Activated naive CD4-positive, alpha-beta T cell treated with anti-CD3 and anti-CD28 coated beads, Interleukin-2, amount 10 ng/mL, durations not matched to agents 7 days and 5 days (primary cell): ENCODE results near the gene ZNF341.
"Not testable (repeated sequence)": the region's sequence is repeated elsewhere in the genome, so short reads cannot be mapped to it uniquely, and the experiment has no call there.

Experiments
- CTCF ChIA-PET: fragments of 350-600 bp; sonication (Branson Sonifier 250); formaldehyde crosslinking; loops from one replicate; lab custom pipeline; 2021; ENCODE audit warnings: antibody characterized with exemption; lab: Charles Lee
- DNase-seq: peaks from one replicate; pipeline ENCODE4 v3.0.0-alpha.2; 2020
- H3K27ac Mint-ChIP-seq: one replicate; pipeline ENCODE4 v1.8.0; 2021; ENCODE audit warnings: mild to moderate bottlenecking, moderate library complexity, mixed read lengths
- H3K27me3 Mint-ChIP-seq: one replicate; pipeline ENCODE4 v1.8.0; 2021; ENCODE audit warnings: mild to moderate bottlenecking, mixed read lengths
- H3K36me3 Mint-ChIP-seq: one replicate; pipeline ENCODE4 v1.8.0; 2021; ENCODE audit warnings: mixed read lengths
- H3K4me1 Mint-ChIP-seq: one replicate; pipeline ENCODE4 v1.8.0; 2021; ENCODE audit warnings: mixed read lengths
- H3K4me3 Mint-ChIP-seq: one replicate; pipeline ENCODE4 v1.8.0; 2021; ENCODE audit warnings: mild to moderate bottlenecking, moderate library complexity, mixed read lengths
- H3K9me3 Mint-ChIP-seq: one replicate; pipeline ENCODE4 v1.8.0; 2021; ENCODE audit warnings: mixed read lengths

ZNF341 gene

GRCh38 chr20:33781945-33782344 lies 50.1 kb downstream of the ZNF341 start:
- CTCF ChIA-PET: no interaction called here
- Mint-ChIP-seq H3K9me3 (no peaks in the 10 kb centered on the region), H3K4me3 (no peak overlapping the region), H3K27me3 (no peaks in the 10 kb centered on the region), H3K27ac (no peak overlapping the region), H3K36me3 (peaks cover 9% of the 10 kb centered on the region), H3K4me1 (peaks cover 42% of the 10 kb centered on the region)
- DNase-seq: no peak

GRCh38 chr20:33783256-33783655 lies 51.5 kb downstream of the ZNF341 start:
- no peak overlapping the region for H3K27ac Mint-ChIP-seq
- CTCF ChIA-PET: interaction anchor here (1.4 kb wide), 1 partner anchor 9 kb away, joined by 7 read pairs; no protein-coding TSS in a partner anchor
- H3K9me3 Mint-ChIP-seq: no peaks in the 10 kb centered on the region
- no peak overlapping the region for H3K4me3 Mint-ChIP-seq
- no peak for DNase-seq
- peaks cover 53% of the 10 kb centered on the region for H3K4me1 Mint-ChIP-seq
- H3K27me3 Mint-ChIP-seq: no peaks in the 10 kb centered on the region
- H3K36me3 Mint-ChIP-seq: peaks cover 9% of the 10 kb centered on the region

- no peak for DNase-seq
- H3K27ac Mint-ChIP-seq: no peak overlapping the region
- peaks cover 52% of the 10 kb centered on the region for H3K4me1 Mint-ChIP-seq
- H3K4me3 Mint-ChIP-seq: no peak overlapping the region
- peaks cover 9% of the 10 kb centered on the region for H3K36me3 Mint-ChIP-seq
- H3K9me3 Mint-ChIP-seq: no peaks in the 10 kb centered on the region
- CTCF ChIA-PET: no interaction called here
- H3K27me3 Mint-ChIP-seq: no peaks in the 10 kb centered on the region
These were observed 52.0 kb downstream of the ZNF341 start for GRCh38 chr20:33783818-33784217.

DNA sequence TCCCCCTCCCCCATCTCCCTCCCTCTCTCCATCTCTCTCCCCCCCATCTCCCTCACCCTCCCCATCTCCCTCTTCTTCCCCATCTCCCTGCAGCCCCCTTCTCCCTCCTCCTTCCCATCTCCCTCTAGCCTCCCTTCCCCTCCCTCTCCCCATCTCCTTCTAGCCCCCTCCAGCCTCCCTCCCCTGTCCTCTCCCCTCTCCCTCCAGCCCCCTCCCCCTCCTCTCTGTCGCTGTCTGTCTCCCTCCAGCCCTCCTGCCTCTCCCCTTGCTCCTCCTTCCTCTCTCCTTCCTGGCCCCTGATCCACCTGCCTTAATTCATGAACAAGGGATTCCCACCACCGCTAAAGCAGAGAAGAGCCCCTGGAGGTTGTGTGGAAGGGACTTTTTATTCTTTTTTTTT lies 52.4 kb downstream of the ZNF341 start:
- no peak overlapping the region for H3K27ac Mint-ChIP-seq

GRCh38 chr20:33785503-33785902 lies 53.7 kb downstream of the ZNF341 start:
- H3K27ac Mint-ChIP-seq: peak overlapping the region; percentile 76
- peaks cover 2% of the 10 kb centered on the region for H3K36me3 Mint-ChIP-seq
- no peaks in the 10 kb centered on the region for H3K27me3 Mint-ChIP-seq
- no peaks in the 10 kb centered on the region for H3K9me3 Mint-ChIP-seq
- CTCF ChIA-PET: no interaction called here
- peaks cover 42% of the 10 kb centered on the region for H3K4me1 Mint-ChIP-seq
- DNase-seq: no peak
- H3K4me3 Mint-ChIP-seq: no peak overlapping the region

More for the DNA sequence above, 52.4 kb downstream of the ZNF341 start:
- CTCF ChIA-PET: no interaction called here
- Mint-ChIP-seq H3K36me3 (peaks cover 7% of the 10 kb centered on the region), H3K4me1 (peaks cover 48% of the 10 kb centered on the region), H3K27me3 (no peaks in the 10 kb centered on the region), H3K9me3 (no peaks in the 10 kb centered on the region), H3K4me3 (no peak overlapping the region)
- no peak for DNase-seq

- peaks cover 40% of the 10 kb centered on the region for H3K4me1 Mint-ChIP-seq
- H3K27ac Mint-ChIP-seq: no peak overlapping the region
- no peak overlapping the region for H3K4me3 Mint-ChIP-seq
These were observed 55.6 kb downstream of the ZNF341 start for GRCh38 chr20:33787253-33787891.

DNA sequence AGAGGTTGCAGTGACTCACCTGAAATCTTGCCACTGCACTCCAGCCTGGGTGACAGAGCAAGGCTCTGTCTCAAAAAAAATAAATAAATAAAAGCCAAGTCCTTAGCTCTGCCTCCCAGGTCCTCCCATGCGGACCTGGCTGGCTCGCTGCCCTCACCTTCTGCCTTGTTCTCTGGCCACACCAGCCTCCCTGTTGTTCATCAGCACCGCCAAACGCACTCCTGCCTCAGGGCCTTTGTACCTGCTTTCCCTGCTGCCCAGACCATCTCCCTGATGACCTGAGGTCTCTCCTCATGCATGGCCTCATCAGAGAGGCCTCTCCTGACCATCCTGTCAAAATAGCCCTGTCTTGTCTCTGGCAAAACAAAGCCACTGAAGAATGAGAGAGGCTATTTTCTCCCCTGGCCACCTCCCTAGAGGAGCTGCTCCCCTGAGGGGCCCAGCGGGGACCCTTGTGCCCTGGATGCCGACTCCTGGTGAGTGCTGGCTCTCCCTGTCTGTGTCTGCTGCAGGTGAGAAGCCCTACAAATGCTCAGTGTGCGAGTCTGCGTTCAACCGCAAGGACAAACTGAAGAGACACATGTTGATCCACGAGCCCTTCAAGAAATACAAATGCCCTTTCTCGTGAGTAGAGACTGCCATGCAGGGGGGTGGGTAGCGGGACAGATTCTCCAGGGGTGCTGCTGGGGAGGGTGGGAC lies 56.7 kb downstream of the ZNF341 start:
- Mint-ChIP-seq H3K27me3 (no peaks in the 10 kb centered on the region), H3K9me3 (no peaks in the 10 kb centered on the region), H3K4me1 (peaks cover 49% of the 10 kb centered on the region), H3K36me3 (peaks cover 2% of the 10 kb centered on the region), H3K27ac (peak overlapping the region; percentile 5), H3K4me3 (no peak overlapping the region)
- CTCF ChIA-PET: interaction anchor here (1.6 kb wide), 1 partner anchor 145 kb away, joined by 5 read pairs; no protein-coding TSS in a partner anchor
- no peak for DNase-seq

More at GRCh38 chr20:33787253-33787891, 55.6 kb downstream of the ZNF341 start:
- Mint-ChIP-seq H3K27me3 (no peaks in the 10 kb centered on the region), H3K9me3 (no peaks in the 10 kb centered on the region), H3K36me3 (no peaks in the 10 kb centered on the region)
- CTCF ChIA-PET: interaction anchor here (1.6 kb wide), 1 partner anchor 146 kb away, joined by 5 read pairs; no protein-coding TSS in a partner anchor
- DNase-seq: no peak

DNA sequence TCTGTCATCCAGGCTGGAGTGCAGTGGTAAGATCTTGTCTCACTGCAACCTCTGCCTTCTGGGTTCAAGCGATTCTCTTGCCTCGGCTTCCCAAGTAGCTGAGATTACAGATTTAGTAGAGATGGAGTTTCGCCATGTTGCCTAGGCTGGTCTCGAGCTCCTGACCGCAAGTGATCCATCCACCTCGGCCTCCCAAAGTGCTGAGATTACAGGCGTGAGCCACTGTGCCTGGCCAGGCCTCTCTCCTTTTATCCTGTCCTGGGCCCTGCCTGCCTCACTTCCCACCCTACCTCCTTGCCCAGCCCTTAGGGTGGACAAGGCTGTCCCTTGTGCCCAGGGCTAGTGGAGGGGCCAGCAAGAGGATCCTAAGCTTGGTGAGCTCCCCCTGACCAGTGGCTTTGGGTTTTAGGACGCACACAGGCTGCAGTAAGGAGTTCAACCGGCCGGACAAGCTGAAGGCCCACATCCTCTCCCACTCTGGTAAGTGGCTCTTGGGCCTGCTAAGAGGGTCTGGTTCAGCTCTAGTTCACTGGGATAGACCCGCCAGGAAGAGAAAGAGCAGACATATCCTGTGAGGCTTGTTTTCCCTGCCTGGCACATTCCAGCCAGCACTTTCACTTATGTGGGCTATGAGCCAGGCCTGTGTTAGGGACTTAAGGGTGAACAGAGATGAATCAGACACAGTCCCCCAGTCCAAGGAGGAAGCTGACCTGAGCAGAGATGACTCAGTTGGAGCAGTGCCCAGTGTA lies 57.5 kb downstream of the ZNF341 start:
- Mint-ChIP-seq H3K9me3 (no peaks in the 10 kb centered on the region), H3K4me3 (no peak overlapping the region), H3K27ac (peak overlapping the region; percentile 5), H3K27me3 (no peaks in the 10 kb centered on the region), H3K36me3 (peaks cover 2% of the 10 kb centered on the region), H3K4me1 (peaks cover 57% of the 10 kb centered on the region)
- CTCF ChIA-PET: no interaction called here
- no peak for DNase-seq

- Mint-ChIP-seq H3K27ac (no peak overlapping the region), H3K4me1 (peaks cover 55% of the 10 kb centered on the region), H3K4me3 (no peak overlapping the region), H3K27me3 (no peaks in the 10 kb centered on the region), H3K36me3 (peaks cover 2% of the 10 kb centered on the region), H3K9me3 (no peaks in the 10 kb centered on the region)
- DNase-seq: no peak
- CTCF ChIA-PET: no interaction called here
These were observed 58.0 kb downstream of the ZNF341 start for GRCh38 chr20:33789858-33790182.

GRCh38 chr20:33790566-33790965 lies 58.8 kb downstream of the ZNF341 start:
- Mint-ChIP-seq H3K27ac (no peak overlapping the region), H3K27me3 (no peaks in the 10 kb centered on the region), H3K9me3 (no peaks in the 10 kb centered on the region), H3K4me1 (peaks cover 48% of the 10 kb centered on the region), H3K36me3 (peaks cover 2% of the 10 kb centered on the region), H3K4me3 (no peak overlapping the region)
- CTCF ChIA-PET: no interaction called here
- DNase-seq: no peak

DNA sequence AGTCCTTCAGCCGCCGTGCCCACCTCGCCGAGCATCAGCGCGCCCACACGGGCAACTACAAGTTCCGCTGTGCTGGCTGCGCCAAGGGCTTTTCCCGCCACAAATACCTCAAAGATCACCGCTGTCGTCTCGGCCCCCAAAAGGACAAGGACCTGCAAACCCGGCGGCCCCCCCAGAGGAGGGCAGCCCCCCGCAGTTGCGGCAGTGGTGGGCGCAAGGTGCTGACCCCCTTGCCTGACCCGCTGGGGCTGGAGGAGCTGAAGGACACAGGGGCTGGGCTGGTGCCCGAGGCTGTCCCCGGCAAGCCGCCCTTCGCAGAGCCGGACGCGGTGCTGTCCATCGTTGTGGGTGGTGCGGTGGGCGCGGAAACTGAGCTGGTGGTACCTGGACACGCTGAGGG lies 59.2 kb downstream of the ZNF341 start:
- no peak overlapping the region for H3K27ac Mint-ChIP-seq
- H3K4me1 Mint-ChIP-seq: peaks cover 44% of the 10 kb centered on the region
- H3K27me3 Mint-ChIP-seq: no peaks in the 10 kb centered on the region
- H3K36me3 Mint-ChIP-seq: peaks cover 2% of the 10 kb centered on the region
- DNase-seq: no peak
- no peaks in the 10 kb centered on the region for H3K9me3 Mint-ChIP-seq
- CTCF ChIA-PET: interaction anchor here (1.3 kb wide), 1 partner anchor 129 kb away, joined by 4 read pairs; no protein-coding TSS in a partner anchor
- H3K4me3 Mint-ChIP-seq: no peak overlapping the region

- H3K4me1 Mint-ChIP-seq: peaks cover 39% of the 10 kb centered on the region
- CTCF ChIA-PET: interaction anchor here (0.6 to 3.7 kb wide), 14 partner anchors 10 to 277 kb away, joined by 3 to 26 read pairs (median 4); no protein-coding TSS in a partner anchor
- H3K9me3 Mint-ChIP-seq: no peaks in the 10 kb centered on the region
- H3K27ac Mint-ChIP-seq: no peak overlapping the region
- no peak overlapping the region for H3K4me3 Mint-ChIP-seq
- peaks cover 2% of the 10 kb centered on the region for H3K36me3 Mint-ChIP-seq
- DNase-seq: no peak
- H3K27me3 Mint-ChIP-seq: no peaks in the 10 kb centered on the region
These were observed 59.7 kb downstream of the ZNF341 start for GRCh38 chr20:33791540-33791939.

DNA sequence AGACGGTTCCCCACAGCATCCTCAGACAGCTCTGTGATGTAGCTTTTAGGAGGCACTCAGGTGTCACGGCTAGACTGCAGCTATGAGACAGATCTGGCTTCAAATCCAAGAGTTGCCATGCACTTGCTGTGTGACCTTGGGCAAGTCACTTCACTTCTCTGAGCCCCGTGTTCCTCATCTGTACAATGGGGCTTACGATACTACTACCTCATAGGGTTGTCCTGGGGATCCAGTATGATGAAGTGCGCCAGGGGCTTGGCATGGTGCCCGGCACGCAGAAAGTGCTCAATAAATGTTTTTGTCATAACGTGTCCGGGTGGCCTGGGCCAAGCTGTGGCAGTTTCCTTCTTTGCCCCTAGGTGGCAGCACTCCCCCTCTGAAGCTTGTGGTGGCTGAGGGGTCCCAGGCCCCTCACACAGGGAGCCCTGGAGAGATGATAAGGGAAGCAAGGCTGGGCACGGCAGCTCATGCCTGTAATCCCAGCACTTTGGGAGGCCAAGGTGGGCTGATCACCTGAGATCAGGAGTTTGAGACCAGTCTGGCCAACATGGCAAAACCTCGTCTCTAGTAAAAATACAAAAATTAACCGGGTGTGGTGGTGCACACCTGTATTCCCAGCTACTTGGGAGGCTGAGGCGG lies 60.3 kb downstream of the ZNF341 start:
- DNase-seq: peak; percentile 65
- Mint-ChIP-seq H3K4me1 (peaks cover 33% of the 10 kb centered on the region), H3K4me3 (no peak overlapping the region), H3K27ac (peak overlapping the region; percentile 42), H3K9me3 (no peaks in the 10 kb centered on the region), H3K27me3 (no peaks in the 10 kb centered on the region), H3K36me3 (peaks cover 2% of the 10 kb centered on the region)
- CTCF ChIA-PET: interaction anchor here (0.6 to 3.7 kb wide), 18 partner anchors 9 to 640 kb away, joined by 3 to 26 read pairs (median 4); no protein-coding TSS in a partner anchor

DNA sequence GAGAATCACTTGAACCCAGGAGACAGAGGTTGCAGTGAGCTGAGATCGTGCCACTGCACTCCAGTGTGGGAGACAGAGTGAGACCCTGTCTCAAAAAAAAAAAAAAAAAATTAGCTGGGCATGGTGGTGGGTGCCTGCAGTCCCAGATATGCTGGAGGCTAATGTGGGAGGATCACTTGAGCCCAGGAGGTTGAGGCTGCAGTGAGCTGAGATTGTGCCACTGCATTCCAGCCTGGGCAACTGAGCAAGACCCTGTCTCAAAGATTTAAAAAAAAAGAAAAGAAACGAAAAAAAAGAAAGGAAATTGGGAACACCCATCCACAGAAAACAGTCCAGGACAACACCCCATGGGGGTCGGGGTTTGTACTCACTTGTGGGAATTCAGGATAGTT lies 60.8 kb downstream of the ZNF341 start:
- not testable (repeated sequence) for H3K36me3 Mint-ChIP-seq
- CTCF ChIA-PET: interaction anchor here (0.6 to 3.7 kb wide), 15 partner anchors 9 to 639 kb away, joined by 3 to 26 read pairs (median 4); no protein-coding TSS in a partner anchor

More for the DNA sequence above, 60.8 kb downstream of the ZNF341 start:
- not testable (repeated sequence) for H3K27me3 Mint-ChIP-seq, H3K9me3 Mint-ChIP-seq, H3K27ac Mint-ChIP-seq, H3K4me3 Mint-ChIP-seq, DNase-seq
- H3K4me1 Mint-ChIP-seq: peaks cover 28% of the 10 kb centered on the region
